GM12878 (cell line): ENCODE measurements around the gene ELOF1. TPM values are rescaled to one million over a fixed set of nuclear protein-coding genes. Genes with fewer than 3 reads are reported as not detected.
A peak's percentile ranks its signal among the peaks of the same experiment; 100 is the strongest.

Experiments used
- ATF2 ChIP-seq: IDR thresholded peaks from 2 replicates; pipeline ENCODE4 v1.6.1; 2012; ENCODE audit warnings: low read length, inconsistent platforms
- ATF7 ChIP-seq: fragments of 450-650 bp; IDR thresholded peaks from 2 replicates; pipeline ENCODE4 v1.6.1; 2016; ENCODE audit warnings: low read depth, mild to moderate bottlenecking
- CBFB ChIP-seq: IDR thresholded peaks from 2 replicates; pipeline ENCODE4 v1.6.1; 2016; ENCODE audit warnings: antibody characterized with exemption, low read depth
- EED ChIP-seq: sonication (generic); IDR thresholded peaks from 2 replicates; pipeline ENCODE4 v1.6.1; 2016; ENCODE audit warnings: antibody characterized with exemption, low read depth
- EZH2 ChIP-seq: IDR thresholded peaks from 2 replicates; pipeline ENCODE4 v1.6.1; 2012; ENCODE audit warnings: low read depth, mild to moderate bottlenecking, control low read depth, inconsistent platforms, low read length, borderline replicate concordance; ENCODE audit not compliant: control insufficient read depth
- FOXM1 ChIP-seq: IDR thresholded peaks from 2 replicates; pipeline ENCODE4 v1.6.1; 2012; ENCODE audit warnings: low read depth, mild to moderate bottlenecking, inconsistent platforms, low read length, moderate library complexity
- HDAC2 ChIP-seq: fragments of 200-600 bp; sonication (generic); IDR thresholded peaks from 2 replicates; pipeline ENCODE4 v1.6.1; 2017
- IKZF1 ChIP-seq: fragments of 450-650 bp; conservative IDR thresholded peaks from 2 replicates; pipeline ENCODE4 v1.6.1; 2017; ENCODE audit warnings: antibody characterized with exemption, mild to moderate bottlenecking
- IRF3 ChIP-seq: fragments of 450-650 bp; IDR thresholded peaks from 2 replicates; pipeline ENCODE4 v1.6.1; 2014; ENCODE audit warnings: mild to moderate bottlenecking
- KAT2A ChIP-seq: conservative IDR thresholded peaks from 2 replicates; pipeline ENCODE4 v1.6.1; 2011; ENCODE audit warnings: low read depth, low read length; ENCODE audit not compliant: control insufficient read depth
- LARP7 ChIP-seq: fragments of 450-650 bp; IDR thresholded peaks from 2 replicates; pipeline ENCODE4 v1.6.1; 2017; ENCODE audit warnings: mild to moderate bottlenecking
- MAX ChIP-seq: IDR thresholded peaks from 2 replicates; pipeline ENCODE4 v1.6.1; 2012; ENCODE audit warnings: low read depth, low read length, improper control_type of control experiment
- MXI1 ChIP-seq: fragments of 150-350 bp; IDR thresholded peaks from 2 replicates; pipeline ENCODE4 v1.6.1; 2011; ENCODE audit warnings: low read depth, mild to moderate bottlenecking, inconsistent platforms, low read length, improper control_type of control experiment
- PKNOX1 ChIP-seq: fragments of 450-650 bp; IDR thresholded peaks from 2 replicates; pipeline ENCODE4 v1.6.1; 2016; ENCODE audit warnings: mild to moderate bottlenecking
- PML ChIP-seq: IDR thresholded peaks from 2 replicates; pipeline ENCODE4 v1.6.1; 2012; ENCODE audit warnings: low read length, inconsistent platforms
- RBBP5 ChIP-seq: fragments of 200-600 bp; sonication (generic); conservative IDR thresholded peaks from 2 replicates; pipeline ENCODE4 v1.6.1; 2016
- SIX5 ChIP-seq: IDR thresholded peaks from 2 replicates; pipeline ENCODE4 v1.6.1; 2011; ENCODE audit warnings: mild to moderate bottlenecking, low read depth, low read length, moderate library complexity; ENCODE audit not compliant: severe bottlenecking
- SMAD1 ChIP-seq: fragments of 450-650 bp; IDR thresholded peaks from 2 replicates; pipeline ENCODE4 v1.6.1; 2018; ENCODE audit warnings: mild to moderate bottlenecking, low read depth; ENCODE audit not compliant: partially characterized antibody
- SUZ12 ChIP-seq: fragments of 200-600 bp; sonication (generic); IDR thresholded peaks from one replicate; pipeline ENCODE4 v1.6.1; 2018; ENCODE audit warnings: antibody characterized with exemption, mild to moderate bottlenecking; ENCODE audit not compliant: unreplicated experiment
- USF2 ChIP-seq: IDR thresholded peaks from 2 replicates; pipeline ENCODE4 v1.6.1; 2011; ENCODE audit warnings: low read depth, low read length, improper control_type of control experiment, borderline replicate concordance
- ZBED1 ChIP-seq: IDR thresholded peaks from 2 replicates; pipeline ENCODE4 v1.6.1; 2016; ENCODE audit warnings: borderline replicate concordance
- ZNF217 ChIP-seq: fragments of 450-650 bp; IDR thresholded peaks from 2 replicates; pipeline ENCODE4 v1.6.1; 2017; ENCODE audit warnings: antibody characterized with exemption, mild to moderate bottlenecking
- ZNF622 ChIP-seq: fragments of 450-650 bp; IDR thresholded peaks from 2 replicates; pipeline ENCODE4 v1.6.1; 2017; ENCODE audit warnings: mild to moderate bottlenecking, inconsistent platforms
- ZZZ3 ChIP-seq: IDR thresholded peaks from 2 replicates; pipeline ENCODE4 v1.6.1; 2011; ENCODE audit warnings: low read depth; ENCODE audit not compliant: control insufficient read depth, insufficient read length
- polyA plus RNA-seq, 11 experiments: library from polyadenylated mRNA; depleted of rRNA in 4 of 11; unstranded in 6 of 11; stranded (reverse) in 5 of 11; fragments of >200 nt; fragmentation: Nextera tagmentation in 4 of 11; fragmentation: Illumina TruSeq in 1 of 11; extraction: Ambion mirVana in 4 of 11; extraction: Trizol in 1 of 11; gene quantifications; 1 replicate in 1 of 11; 2 replicates in 10 of 11; pipeline versions ENCODE4 v1.2.1 to v1.2.3, GENCODE V29; 2011 to 2016; ENCODE audit warnings: inconsistent platforms in 2 of 11, missing spikeins in 2 of 11, low read depth in 1 of 11
- total RNA-seq, 4 experiments: library from RNA; depleted of rRNA in 3 of 4; stranded (reverse); fragments of >200 nt in 3 of 4; fragmentation: Illumina TruSeq in 1 of 4; extraction: Trizol in 1 of 4; gene quantifications; 2 replicates each; pipeline versions ENCODE4 v1.2.1 to v1.2.3, GENCODE V29; 2013 to 2021

The ELOF1 gene
- total and polyA plus RNA-seq, 10 of the 15 experiments (the other 5 are each of a cell fraction or from before 2014, with no cell fraction given), result 11.7 to 124 (median 92.9) TPM

- TF ChIP-seq USF2, result no peak
- peak; percentile 62 for TF ChIP-seq IKZF1
- TF ChIP-seq CBFB, result no peak
- no peak for TF ChIP-seq KAT2A
- no peak for TF ChIP-seq SUZ12
- TF ChIP-seq ZBED1, result no peak
- 0 out of 2 replicates have a peak, but pooled peaks have one; percentile 29 for TF ChIP-seq MXI1
- TF ChIP-seq ZZZ3, result no peak
- 0 out of 2 replicates have a peak, but pooled peaks have one; percentile 10 for TF ChIP-seq MAX
- TF ChIP-seq FOXM1, result no peak
- peak; percentile 85 for TF ChIP-seq ATF7
- no peak for TF ChIP-seq SMAD1
- peak; percentile 97 for TF ChIP-seq ZNF217
- TF ChIP-seq PKNOX1, result 0 out of 2 replicates have a peak, but pooled peaks have one; percentile 5
- no peak for TF ChIP-seq HDAC2
- TF ChIP-seq LARP7, result peak; percentile 65; the same call in 1 of the 2 replicates
- TF ChIP-seq ATF2, result 0 out of 2 replicates have a peak, but pooled peaks have one; percentile 37
- no peak for TF ChIP-seq EZH2
- TF ChIP-seq IRF3, result no peak
- no peak for TF ChIP-seq EED
- TF ChIP-seq ZNF622, result no peak
- no peak for TF ChIP-seq SIX5
- TF ChIP-seq PML, result no peak
- no peak for TF ChIP-seq RBBP5
Measured at GRCh38 chr19:11535792-11536595, 23.0 kb downstream of the ELOF1 start (continued).
